Measurements from ENCODE around the gene NOXO1. TPM values are rescaled to one million over a fixed set of nuclear protein-coding genes. Genes with fewer than 3 reads are reported as not detected.

Gene NOXO1
- total RNA-seq, 4 donors from 2014 or later = not detected

DNA sequence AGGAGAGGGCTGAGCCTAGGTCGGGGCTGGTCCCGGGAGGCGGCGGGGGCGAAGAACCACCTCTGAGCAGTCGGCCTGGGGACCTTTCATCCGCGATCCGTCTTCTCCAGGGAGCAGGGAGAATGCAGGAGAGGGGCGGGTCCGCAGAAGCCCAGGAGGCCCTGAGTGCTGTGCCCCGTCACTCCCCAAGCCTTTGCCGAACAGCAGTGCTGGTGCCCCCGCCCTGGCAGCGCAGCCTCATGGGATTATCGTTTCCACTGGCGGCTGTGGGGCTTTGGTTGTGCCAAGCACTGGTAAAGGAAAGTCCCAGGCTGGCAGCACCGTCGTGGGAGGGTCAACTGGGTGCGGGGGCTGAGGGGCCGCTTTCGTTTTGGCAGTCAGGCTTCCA lies 8.8 kb downstream of the NOXO1 start:
- ATAC-seq (ENCODE audit: low FRiP score) (no peak), DNase-seq (ENCODE audit: low spot score) (no peak)
- no peak for TF ChIP-seq CTCF (IDR thresholded peaks at IDR 0.05)

DNA sequence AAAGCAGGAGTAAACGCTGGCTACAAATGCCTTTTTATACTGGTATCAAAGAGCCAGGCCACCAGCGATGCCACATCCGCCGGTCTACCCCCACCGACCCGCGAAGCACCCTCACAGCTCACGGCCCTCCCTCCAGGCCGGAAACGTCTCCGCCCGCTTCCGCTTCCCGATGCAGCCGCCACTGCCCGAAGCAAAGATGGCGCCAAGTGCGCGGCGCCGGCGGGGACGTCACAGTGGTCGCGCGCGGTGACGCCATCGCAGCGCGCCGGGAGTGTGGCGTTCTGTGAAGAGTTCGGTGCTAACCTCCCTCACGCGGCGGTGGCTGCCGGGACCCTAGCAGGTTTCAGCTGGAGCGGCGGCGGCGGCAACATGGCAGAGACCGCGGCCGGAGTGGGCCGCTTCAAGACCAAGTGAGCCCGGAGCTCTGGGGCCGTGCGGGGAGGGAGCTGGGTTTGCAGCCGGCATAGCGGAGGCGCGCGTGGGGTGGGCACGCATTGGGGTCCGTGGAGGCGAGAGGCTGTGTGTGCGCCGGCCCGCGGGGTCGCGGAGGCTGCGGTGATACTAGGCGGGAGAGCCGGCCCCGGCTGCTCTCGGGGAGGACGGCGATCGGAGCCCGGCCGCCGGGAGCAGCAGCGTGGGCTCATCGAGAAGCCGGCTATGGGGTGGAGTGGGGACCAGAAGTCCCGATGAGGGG lies 9.3 kb downstream of the NOXO1 start, which contains the start of gene TBL3:
TBL3 (plus strand) TSS at position 258 of the 694 bp plus-strand sequence; CDS start at position 370, 112 bp downstream.
- ATAC-seq (ENCODE audit: low FRiP score) = peak; percentile 90
- peak; percentile 75 for DNase-seq (ENCODE audit: low spot score)
- no peak for TF ChIP-seq CTCF (IDR thresholded peaks at IDR 0.05)

GRCh38 chr16:1968146-1968953 lies 12.9 kb downstream of the NOXO1 start:
- no peak for DNase-seq (ENCODE audit: low spot score)
- no peak for TF ChIP-seq CTCF (IDR thresholded peaks at IDR 0.05)
- no peak for ATAC-seq (ENCODE audit: low FRiP score)

DNA sequence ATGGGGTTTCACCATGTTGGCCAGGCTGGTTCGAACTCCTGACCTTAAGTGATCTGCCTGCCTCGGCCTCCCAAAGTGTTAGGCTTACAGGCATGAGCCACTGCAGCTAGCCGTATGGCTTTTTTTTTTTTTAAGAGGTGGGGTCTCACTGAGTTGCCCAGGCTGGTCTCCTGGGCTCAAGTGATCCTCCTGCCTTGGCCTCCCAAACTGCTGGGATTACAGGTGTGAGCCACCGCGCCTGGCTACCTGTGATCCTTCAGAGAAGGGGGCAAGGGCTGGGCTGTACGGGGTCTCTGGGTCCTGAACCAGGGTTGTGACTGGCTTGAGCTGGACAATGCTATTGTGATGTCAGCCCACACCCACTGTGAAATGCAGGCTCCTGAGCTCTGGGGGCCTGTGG lies 14.8 kb downstream of the NOXO1 start, which contains the start of gene RNF151:
RNF151 (plus strand) TSS at position 397 of the 400 bp plus-strand sequence. CDS start 26 bp downstream, outside the sequence.
- DNase-seq (ENCODE audit: low spot score) = no peak
- TF ChIP-seq CTCF (IDR thresholded peaks at IDR 0.05) = no peak

DNA sequence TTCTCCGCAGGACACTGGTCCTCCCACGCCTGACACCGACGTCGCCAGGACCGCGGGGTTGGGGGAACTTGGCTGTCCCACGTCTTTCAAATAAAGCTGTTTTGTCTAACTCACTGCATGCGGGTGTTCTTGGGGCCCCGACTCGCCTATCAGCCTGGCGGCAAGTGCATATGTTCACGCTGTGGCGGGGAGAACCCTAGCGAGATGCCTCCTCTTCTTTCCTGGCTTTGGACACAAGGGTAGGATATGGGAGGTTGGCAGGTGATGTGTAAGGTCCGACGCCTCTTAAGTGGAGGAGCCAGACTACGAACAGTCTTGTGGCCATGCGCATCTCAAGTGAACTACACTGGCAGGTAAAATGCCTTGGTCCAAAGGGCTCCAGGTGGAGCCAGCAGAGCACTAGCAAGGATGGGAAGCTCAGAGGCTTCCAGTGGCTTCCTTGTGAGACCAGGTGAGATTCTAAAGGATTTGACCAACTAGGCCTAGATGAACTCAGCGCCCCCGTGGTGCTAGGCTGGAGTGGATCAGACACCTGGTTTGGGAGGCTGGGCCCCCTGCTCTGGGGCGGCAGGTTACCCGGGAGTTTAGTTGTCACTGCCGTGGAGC lies 15.8 kb downstream of the NOXO1 start:
- ATAC-seq (ENCODE audit: low FRiP score) (no peak), DNase-seq (ENCODE audit: low spot score) (no peak)
- TF ChIP-seq CTCF (IDR thresholded peaks at IDR 0.05) = no peak

More for the DNA sequence above, 14.8 kb downstream of the NOXO1 start, which contains the start of gene RNF151:
- ATAC-seq (ENCODE audit: low FRiP score) = no peak

GRCh38 chr16:1964506-1965395 lies 16.5 kb downstream of the NOXO1 start, which contains the start of gene RPS2:
RPS2 (minus strand) TSS chr16:1964826; CDS start chr16:1964625, 201 bp downstream.
- no peak for TF ChIP-seq CTCF (IDR thresholded peaks at IDR 0.05)

More at GRCh38 chr16:1964506-1965395, 16.5 kb downstream of the NOXO1 start, which contains the start of gene RPS2:
- ATAC-seq (ENCODE audit: low FRiP score) (peak; percentile 96), DNase-seq (ENCODE audit: low spot score) (peak; percentile 95)

Data from omental fat pad (tissue), 4 donors.